Epidermal melanocyte (primary cell): ENCODE data around the gene IKZF1.

ENCODE experiments used
- DNase-seq: peaks from one replicate; pipeline ENCODE4 v3.0.0; 2011; ENCODE audit warnings: low spot score; ENCODE audit not compliant: insufficient read length

Gene IKZF1

GRCh38 chr7:50449501-50449880 is 145.0 kb downstream of the IKZF1 start:
- no peak for DNase-seq

GRCh38 chr7:50449881-50450589 is 145.5 kb downstream of the IKZF1 start, which contains the start of gene FIGNL1:
FIGNL1 (minus strand) TSS chr7:50450350; CDS start chr7:50447287, 3,063 bp downstream.
- DNase-seq = peak; percentile 65

GRCh38 chr7:50450590-50451032 is 146.1 kb downstream of the IKZF1 start:
- DNase-seq = no peak
